HG03558 (cell line): ENCODE results near the gene DNAH5.
"Not testable (repeated sequence)": the region's sequence is repeated elsewhere in the genome, so short reads cannot be mapped to it uniquely, and the experiment has no call there.

ENCODE experiments used
- ATAC-seq: cut with Tn5 transposase; IDR thresholded peaks from one replicate; pipeline ENCODE4 v1.9.1; 2021; ENCODE audit warnings: moderate number of reproducible peaks; ENCODE audit not compliant: unreplicated experiment; ENCODE audit errors: extremely low read depth

DNAH5 gene

DNA sequence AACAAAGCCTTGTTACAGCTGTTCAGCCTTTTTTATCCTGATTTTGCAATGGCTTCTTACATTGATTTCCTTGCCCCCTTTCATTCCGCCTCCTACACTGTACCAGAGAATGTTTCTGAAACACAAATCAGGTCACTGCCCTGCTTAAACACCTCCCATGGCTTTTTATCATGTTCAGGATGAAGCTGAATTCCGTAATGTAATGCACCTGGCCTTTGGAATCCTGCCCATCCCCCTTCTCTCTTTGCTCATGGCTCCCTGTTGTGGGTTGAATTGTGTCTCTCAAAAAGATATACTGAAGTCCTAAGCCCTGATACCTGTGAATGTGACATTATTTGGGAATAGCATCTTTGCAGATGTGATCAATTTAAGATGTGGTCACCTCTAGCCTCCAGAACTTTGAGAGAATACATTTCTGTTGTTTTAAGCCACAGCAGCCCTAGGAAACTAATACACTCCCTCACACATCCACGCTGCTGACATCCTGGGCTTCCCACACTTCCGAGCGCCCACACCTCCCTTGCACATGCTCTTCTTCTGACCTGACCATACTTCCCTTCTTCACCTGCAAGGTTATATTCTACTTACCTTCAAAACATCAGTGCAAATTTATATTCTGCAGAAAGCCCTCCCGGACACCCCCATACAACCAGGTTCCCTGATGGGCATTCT is 101.2 kb downstream of the DNAH5 start:
- no peak for ATAC-seq

- ATAC-seq: no peak
These were observed 111.0 kb downstream of the DNAH5 start for GRCh38 chr5:13833440-13833839.

- no peak for ATAC-seq
These were observed 113.1 kb downstream of the DNAH5 start for GRCh38 chr5:13831351-13831750.

DNA sequence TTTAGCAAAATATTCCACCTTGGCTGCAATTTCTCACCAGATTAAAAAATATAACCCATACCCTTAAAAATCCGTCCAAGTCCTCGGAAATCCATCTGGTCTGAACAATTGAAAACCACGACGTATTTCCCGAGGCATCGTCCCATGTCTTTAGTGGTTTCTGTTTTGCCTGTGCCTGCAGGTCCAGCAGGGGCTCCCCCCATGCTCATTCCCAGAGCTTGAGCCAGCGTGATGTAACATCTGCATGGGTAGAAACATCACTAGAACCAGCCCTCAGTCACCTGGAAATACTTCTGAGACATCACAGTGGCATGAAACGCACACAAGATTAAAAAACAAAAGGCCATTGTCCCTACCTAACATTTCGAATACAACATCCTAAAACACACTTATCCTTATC is 114.0 kb downstream of the DNAH5 start:
- no peak for ATAC-seq

- no peak for ATAC-seq
These were observed 123.1 kb downstream of the DNAH5 start for GRCh38 chr5:13821366-13821765.

- ATAC-seq: no peak
These were observed 128.4 kb downstream of the DNAH5 start for GRCh38 chr5:13816126-13816525.

- no peak for ATAC-seq
These were observed 130.2 kb downstream of the DNAH5 start for GRCh38 chr5:13814301-13814700.

- no peak for ATAC-seq
These were observed 134.6 kb downstream of the DNAH5 start for GRCh38 chr5:13809921-13810320.

DNA sequence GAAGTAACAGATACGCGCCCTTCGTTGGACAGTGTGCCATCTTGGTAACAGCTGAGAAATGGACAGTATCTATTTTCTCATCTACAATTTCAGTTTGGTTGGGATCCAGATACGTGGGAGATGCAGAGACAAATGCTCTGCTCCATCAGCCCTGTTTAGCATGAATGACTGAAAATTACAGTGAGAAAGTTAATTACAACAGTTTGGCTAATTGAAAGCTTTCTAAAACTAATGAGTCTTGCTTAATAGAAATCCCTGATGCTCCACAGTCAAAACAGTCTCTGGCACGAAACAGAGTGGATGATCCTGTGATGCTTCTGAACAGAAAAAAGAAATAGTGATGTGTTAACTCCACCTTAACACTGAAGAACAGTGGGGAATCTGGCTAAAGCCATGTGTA is 140.2 kb downstream of the DNAH5 start:
- no peak for ATAC-seq

- not testable (repeated sequence) for ATAC-seq
These were observed 145.9 kb downstream of the DNAH5 start for GRCh38 chr5:13798569-13798968.

GRCh38 chr5:13785781-13786415 is 158.6 kb downstream of the DNAH5 start:
- no peak for ATAC-seq

GRCh38 chr5:13783726-13784125 is 160.8 kb downstream of the DNAH5 start:
- ATAC-seq: no peak

DNA sequence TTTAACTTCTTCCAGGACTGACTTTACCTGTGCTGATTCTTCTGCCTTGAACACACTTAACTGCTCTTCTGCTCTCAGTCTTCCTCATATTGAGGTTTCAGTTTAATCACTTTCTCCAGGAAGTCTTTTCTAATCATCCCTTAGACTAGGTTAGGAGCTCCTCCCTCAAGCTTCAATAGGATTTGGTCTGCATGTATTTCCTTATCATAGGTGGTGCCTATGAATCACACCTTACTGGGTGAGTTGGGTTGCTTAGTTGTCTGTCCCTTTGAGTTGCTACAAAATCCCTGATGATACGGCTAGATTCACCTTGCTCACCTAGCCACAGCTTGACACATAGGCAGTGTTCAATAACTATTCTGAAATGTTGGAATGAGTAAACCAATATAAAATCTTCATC is 164.4 kb downstream of the DNAH5 start:
- no peak for ATAC-seq

GRCh38 chr5:13773649-13774048 is 170.8 kb downstream of the DNAH5 start:
- no peak for ATAC-seq

GRCh38 chr5:13771011-13771571 is 173.4 kb downstream of the DNAH5 start:
- ATAC-seq: no peak

- ATAC-seq: no peak
These were observed 178.3 kb downstream of the DNAH5 start for GRCh38 chr5:13766236-13766635.

GRCh38 chr5:13763719-13764118 is 180.8 kb downstream of the DNAH5 start:
- ATAC-seq: no peak

- no peak for ATAC-seq
These were observed 194.7 kb downstream of the DNAH5 start for GRCh38 chr5:13749766-13750165.

GRCh38 chr5:13746026-13746425 is 198.5 kb downstream of the DNAH5 start:
- ATAC-seq: no peak

GRCh38 chr5:13745508-13745907 is 199.0 kb downstream of the DNAH5 start:
- no peak for ATAC-seq

DNA sequence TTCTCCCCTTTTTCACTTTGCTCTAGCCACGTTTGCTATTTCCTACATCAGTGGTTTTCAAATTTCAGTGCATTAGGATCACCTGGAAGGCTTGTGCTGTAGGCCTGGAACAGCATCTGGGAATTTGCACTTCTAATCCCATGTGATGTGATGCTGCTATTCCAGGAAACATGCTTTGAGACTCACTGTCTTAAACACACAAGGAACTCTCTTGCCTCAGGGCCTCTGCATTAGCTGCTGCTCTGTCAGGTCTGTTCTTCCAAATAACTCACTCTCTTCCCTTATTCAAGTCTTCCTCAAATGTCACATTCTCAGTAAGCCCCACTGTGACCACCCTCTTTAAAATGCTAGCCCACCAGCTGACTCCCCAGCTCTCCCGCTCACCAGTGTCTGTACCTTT is 204.0 kb downstream of the DNAH5 start:
- no peak for ATAC-seq

DNA sequence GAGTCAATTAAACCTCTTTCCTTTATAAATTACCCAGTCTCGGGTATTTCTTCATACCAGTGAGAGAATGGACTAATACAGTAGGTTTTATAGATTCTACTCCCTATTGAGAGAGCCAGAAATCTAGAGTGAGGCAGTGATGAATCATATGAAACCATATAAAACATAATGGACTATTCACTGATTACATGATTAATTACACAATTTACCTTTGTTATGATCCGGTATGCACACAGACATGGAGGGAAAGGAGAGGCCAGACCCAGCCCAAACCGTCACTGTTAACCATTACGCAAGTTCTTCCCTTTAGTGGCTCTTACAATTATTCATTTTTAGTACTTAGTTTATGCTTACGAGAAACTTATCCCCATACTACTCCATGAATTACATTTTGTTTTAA is 205.0 kb downstream of the DNAH5 start:
- no peak for ATAC-seq
